22Rv1 (cell line): ENCODE data around the gene FMN1.

ENCODE experiments used
- H3K27ac ChIP-seq: fragments of 450-650 bp; 2 replicates; pipeline ENCODE4 v1.5.1; 2017
- CTCF ChIP-seq: fragments of 450-650 bp; IDR thresholded peaks from 2 replicates; pipeline ENCODE4 v1.5.1; 2017; ENCODE audit warnings: mild to moderate bottlenecking
- ZFX ChIP-seq: fragments of 450-650 bp; IDR thresholded peaks from 2 replicates; pipeline ENCODE4 v1.6.1; 2017; ENCODE audit warnings: antibody characterized with exemption, borderline replicate concordance

FMN1 gene

DNA sequence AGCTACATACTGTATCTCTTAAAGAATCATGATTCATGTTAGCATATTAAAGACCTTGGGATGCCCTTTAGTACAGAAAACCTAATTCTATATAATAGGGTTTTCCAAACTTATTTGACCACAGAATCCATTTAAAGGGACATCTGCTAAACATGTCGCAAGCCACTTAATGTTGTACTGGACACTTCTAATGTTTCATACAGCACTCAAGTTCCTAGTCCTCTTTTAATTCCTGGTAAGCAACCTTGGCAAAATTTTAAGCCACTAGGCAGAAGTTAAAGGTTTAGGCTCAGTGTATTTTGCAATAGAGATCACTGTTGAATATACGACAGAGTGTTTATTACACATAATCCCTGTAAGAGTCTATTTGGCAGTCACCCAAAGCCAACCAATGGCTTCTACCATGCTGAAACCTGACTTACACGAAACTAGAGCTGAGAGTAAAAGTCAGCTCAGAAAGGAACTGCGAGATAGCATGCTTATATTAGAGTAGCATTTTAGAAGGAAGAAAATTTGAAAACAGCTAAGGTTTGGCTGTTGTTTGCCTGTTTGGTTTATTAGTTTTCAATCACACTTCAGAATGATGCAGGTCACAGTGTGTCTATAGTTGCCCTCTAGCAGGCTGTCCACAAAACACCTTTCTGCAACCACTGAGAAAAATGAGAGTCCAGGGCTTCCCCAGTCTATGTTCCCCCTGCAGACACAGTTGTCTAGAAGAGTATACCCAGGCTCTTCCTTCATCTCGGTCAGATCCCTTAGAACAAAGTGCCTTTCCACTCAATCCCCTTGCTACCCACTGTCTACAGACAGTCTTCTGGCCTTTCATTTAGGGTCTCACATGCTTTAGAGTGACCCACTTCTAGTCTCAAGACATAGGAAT is 104.4 kb downstream of the FMN1 start:
- H3K27ac ChIP-seq: no peak overlapping the region
- TF ChIP-seq ZFX: no peak

DNA sequence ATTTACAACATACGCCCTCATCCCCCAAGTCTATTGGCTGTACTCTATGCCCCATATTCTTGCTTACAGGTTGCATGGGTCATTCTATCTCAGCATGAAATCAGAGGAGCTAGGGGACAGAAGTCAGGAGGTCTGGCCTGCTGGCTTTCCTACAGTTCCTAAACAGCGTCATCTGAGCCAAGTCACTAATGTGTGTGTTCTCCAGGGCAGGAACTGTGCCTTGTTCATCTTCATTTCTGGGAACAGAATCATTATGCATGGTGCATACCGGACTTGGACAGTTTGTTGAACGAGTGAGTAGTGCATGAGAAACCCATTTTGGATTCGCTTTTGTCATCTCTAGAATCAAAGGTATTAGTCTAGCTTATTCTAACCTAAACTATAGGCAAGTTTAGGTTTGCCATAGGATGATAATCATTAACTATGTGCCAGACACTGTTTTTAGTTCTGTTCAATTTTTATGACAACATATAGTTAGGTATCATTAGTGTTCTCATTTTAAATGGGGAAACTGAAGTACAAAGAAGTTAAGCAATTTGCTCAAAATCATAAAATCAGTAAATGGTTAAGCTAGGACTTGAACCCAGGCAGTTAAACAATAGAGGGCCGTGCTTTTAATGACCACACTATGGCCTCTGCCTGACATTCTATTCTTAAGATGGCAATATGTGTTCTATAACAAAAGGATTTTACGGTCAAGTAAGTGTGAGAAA is 105.2 kb downstream of the FMN1 start:
- no peak overlapping the region for H3K27ac ChIP-seq
- TF ChIP-seq CTCF (no peak), ZFX (no peak)

DNA sequence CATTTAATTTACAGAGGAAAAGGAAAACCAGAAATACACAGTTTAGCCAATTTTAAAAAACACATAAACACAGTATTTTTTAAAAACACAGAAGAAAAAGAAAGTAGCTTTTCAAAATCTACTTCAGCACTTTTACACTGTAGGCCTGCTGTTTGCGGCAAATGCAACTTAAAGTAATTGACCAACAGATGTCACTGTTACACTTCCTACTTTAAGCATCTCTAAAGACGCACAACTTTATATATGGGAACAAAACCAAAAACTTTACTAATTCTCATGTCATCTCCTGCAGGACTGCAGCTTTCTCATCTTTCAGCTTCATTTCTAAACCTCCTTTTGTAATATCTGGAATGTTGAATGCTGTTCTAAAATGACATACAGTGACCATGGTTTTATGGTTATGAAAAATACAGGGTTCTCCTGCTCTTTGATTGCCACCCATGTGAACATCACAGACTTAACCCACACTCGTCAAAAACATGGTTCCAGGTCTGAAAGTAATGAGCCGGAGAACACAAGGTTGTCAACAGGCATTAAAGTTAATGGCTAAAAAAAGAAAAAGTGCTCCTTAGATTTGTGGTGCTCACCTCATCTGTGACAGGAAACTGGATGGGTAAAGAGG is 107.9 kb downstream of the FMN1 start:
- no peak overlapping the region for H3K27ac ChIP-seq
- no peak for TF ChIP-seq ZFX
- peak; percentile 76 for TF ChIP-seq CTCF

DNA sequence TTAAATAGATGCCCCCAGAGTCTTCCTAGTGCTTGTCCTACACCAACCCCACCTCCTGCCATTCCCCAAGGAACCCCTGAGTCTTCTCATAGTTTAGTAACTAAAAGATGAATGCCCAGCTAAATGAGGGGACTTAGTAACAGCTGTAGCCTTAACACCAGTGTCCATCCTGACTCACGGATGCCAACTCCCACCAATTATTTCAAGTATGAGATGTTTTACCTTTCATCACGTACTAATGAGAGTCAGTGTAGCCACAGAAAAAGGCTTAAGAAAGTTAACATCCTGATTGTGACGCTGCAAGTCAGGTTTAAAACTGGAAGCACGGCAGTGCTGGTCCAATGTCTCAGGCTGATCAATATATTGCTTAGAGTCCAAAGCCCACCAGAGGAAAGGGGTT is 109.9 kb downstream of the FMN1 start:
- TF ChIP-seq ZFX (no peak), CTCF (no peak)
- no peak overlapping the region for H3K27ac ChIP-seq

DNA sequence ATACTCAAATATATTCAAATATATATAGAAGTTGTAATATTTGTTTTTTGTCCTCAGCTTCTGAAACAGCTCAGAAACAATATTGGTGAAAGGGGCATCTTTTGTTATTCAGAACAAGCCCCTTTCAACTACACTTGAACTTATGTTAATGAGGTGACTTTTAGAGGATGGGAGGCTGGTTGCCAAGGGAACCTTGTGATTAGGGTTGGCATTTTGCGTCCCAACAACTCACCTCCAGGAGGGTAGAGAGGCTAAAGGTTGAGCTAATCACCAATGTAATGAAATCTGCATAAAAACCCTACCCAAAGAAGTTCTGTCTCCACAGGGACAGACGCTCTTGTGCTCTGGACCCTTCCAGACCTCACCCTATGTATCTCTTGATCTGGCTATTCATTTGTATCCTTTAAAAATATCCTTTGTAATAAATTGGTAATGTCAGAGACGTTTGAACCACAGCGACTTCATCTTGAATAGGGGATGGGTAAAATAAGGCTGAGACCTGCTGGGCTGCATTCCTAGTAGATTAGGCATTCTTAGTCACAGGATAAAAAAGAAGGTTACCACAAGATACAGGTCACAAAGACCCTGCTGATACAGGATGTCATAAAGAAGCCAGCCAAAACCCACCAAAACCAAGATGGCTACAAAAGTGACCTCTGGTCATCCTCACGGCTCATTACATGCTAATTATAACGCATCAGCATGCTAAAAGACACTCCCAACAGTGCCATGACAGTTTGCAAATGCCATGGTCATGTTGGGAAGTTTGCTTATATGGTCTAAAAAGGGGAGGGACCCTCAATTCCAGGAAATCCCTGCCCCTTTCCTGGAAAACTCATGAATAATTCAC is 111.1 kb downstream of the FMN1 start:
- H3K27ac ChIP-seq: no peak overlapping the region
- TF ChIP-seq CTCF (no peak), ZFX (no peak)

DNA sequence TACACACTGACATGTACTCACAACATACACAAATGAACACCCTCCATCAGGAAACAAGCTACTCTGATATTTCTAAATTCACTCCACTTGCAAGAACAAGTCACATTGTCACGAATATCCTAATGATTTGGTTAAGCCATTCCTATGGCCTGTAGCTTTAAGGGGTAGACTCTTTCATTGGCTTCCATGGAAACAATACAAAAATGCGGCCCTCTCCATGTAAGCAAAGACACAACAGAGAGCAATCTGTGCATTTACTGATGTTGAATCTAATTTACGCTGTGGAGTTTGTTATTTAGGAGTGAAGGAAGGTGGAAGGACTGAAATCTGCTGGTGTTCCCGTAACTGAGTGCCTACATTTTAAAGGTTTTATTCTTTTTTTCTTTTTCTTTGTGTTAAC is 114.5 kb downstream of the FMN1 start:
- TF ChIP-seq CTCF: no peak
- no peak for TF ChIP-seq ZFX
- no peak overlapping the region for H3K27ac ChIP-seq

DNA sequence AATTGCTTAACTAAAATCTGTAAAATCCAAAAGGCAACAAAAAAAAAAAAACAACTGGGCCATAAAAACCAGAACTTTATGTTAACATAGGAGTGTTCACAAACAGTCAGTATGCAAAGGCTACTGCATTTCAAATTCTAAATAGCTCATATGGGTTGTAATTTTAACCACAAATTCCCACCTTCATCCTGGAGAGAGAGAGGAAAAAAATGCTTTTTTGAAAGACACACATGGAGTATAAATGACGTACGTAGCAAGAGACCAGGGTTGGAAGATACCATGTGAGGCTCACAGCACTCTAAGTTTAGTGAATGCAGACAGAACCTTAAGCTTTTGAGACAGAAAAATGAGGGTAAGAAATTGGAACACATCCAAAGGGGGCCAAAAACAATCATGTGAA is 115.9 kb downstream of the FMN1 start:
- no peak overlapping the region for H3K27ac ChIP-seq
- TF ChIP-seq CTCF: no peak
- no peak for TF ChIP-seq ZFX
